ENCODE measurements around the gene MUC22. TPM values are rescaled to one million over a fixed set of nuclear protein-coding genes. Genes with fewer than 3 reads are reported as not detected.
"Not testable (repeated sequence)": the region's sequence is repeated elsewhere in the genome, so short reads cannot be mapped to it uniquely, and the experiment has no call there.

The MUC22 gene
- polyA plus RNA-seq, 1 donor: not detected

- no peak for DNase-seq
These were observed 11.5 kb upstream of the MUC22 start for GRCh38 chr6:30998785-30999184.

DNA sequence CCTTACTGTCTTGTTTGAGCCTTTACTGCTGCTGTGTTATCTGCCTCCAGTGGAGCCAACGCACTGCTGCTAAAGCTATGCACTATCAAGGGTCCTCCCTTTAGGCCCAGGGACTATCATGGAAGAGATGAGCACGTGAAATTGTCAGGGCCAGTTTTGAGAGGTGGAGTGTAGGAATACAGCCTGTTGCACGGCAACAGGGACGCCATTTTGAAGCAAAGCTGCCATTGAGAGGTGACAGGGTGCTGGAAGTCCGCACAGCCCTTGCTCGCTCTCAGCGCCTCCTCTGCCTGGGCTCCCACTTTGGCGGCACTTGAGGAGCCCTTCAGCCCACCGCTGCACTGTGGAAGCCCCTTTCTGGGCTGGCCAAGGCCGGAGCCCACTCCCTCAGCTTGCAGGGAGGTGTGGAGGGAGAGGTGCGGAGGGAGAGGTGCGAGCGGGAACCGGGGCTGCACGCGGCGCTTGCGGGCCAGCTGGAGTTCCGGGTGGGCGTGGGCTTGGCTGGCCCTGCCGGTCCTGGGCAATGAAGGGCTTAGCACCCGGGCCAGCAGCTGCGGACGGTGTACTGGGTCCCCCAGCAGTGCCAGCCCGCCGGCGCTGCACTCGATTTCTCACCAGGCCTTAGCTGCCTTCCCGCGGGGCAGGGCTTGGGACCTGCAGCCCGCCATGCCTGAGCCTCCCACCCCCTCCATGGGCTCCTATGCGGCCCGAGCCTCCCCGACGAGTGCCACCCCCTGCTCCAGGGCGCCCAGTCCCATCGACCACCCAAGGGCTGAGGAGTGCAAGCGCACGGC is 10.0 kb upstream of the MUC22 start:
- DNase-seq: not testable (repeated sequence)

- no peak for DNase-seq
These were observed 8.9 kb upstream of the MUC22 start for GRCh38 chr6:31001281-31001888.

GRCh38 chr6:31002471-31002870 is 7.8 kb upstream of the MUC22 start:
- DNase-seq: no peak

- DNase-seq: no peak
These were observed 5.5 kb upstream of the MUC22 start for GRCh38 chr6:31004794-31005193.

GRCh38 chr6:31005249-31006020 is 4.8 kb upstream of the MUC22 start:
- no peak for DNase-seq

GRCh38 chr6:31007694-31008093 is 2.6 kb upstream of the MUC22 start:
- peak; percentile 16 for DNase-seq

DNA sequence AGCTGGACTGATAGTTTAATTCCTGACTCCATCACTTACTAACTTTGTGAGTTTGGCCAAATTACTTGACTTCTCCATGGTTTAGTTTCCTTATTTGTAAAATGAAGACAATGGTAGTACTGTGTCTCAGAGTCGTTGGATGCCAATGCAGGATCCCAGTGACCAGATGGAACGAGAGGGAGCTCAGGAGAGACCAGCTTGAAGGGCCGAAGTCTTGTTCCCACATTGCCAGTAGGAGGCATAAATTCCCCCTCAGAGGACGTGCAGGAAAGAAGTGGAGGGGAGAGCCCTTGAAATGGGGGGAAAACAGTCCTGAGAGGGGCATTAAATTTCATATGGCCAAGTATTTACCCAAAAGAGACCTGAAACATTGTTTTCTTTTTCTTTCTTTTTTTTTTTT is 2.1 kb upstream of the MUC22 start:
- no peak for DNase-seq

- DNase-seq: no peak
These were observed 543 bp upstream of the MUC22 start for GRCh38 chr6:31009731-31010130.

GRCh38 chr6:31011153-31011552 is 879 bp downstream of the MUC22 start:
- DNase-seq: no peak

DNA sequence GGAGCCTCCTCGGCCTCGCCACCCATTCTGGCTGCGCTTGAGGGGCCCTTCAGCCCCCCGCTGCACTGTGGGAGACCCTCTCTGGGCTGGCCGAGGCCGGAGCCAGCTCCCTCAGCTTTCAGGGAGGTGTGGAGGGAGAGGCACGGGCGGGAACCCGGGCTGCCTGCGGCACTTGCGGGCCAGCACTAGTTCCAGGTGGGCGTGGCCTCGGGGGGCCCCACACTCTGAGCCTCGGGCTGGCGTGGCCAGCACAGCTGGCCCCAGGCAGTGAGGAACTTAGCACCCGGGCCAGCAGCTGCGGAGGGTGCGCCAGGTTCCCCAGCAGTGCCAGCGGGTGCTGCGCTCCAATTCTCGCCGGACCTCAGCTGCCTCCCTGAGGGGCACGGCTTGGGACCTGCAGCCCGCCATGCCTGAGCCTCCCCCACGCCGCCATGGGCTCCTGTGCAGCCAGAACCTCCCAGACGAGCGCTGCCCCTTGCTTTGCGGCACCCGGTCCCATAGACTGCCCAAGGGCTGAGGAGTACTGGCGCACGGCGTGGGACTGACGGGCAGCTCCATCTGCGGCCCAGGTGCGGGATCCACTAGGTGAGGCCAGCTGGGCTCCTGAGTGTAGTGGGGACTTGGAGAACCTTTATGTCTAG is 6.5 kb downstream of the MUC22 start:
- DNase-seq: no peak

DNA sequence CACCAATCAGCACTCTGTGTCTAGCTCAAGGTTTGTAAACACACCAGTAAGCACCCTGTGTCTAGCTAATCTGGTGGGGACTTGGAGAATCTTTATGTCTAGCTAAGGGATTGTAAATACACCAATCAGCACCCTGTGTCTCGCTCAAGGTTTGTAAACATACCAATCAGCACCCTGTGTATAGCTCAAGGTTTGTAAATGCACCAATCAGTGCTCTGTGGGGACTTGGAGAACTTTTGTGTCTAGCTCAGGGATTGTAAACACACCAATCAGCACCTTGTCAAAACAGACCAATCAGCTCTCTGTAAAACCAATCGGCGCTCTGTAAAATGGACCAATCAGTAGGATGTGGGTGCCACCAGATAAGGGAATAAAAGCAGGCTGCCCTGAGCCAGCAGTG is 7.2 kb downstream of the MUC22 start:
- not testable (repeated sequence) for DNase-seq

GRCh38 chr6:31020057-31020456 is 9.8 kb downstream of the MUC22 start:
- DNase-seq: no peak

GRCh38 chr6:31020631-31021255 is 10.5 kb downstream of the MUC22 start:
- not testable (repeated sequence) for DNase-seq

- not testable (repeated sequence) for DNase-seq
These were observed 11.6 kb downstream of the MUC22 start for GRCh38 chr6:31021705-31022531.

- no peak for DNase-seq
These were observed 15.3 kb downstream of the MUC22 start for GRCh38 chr6:31025595-31025994.

DNA sequence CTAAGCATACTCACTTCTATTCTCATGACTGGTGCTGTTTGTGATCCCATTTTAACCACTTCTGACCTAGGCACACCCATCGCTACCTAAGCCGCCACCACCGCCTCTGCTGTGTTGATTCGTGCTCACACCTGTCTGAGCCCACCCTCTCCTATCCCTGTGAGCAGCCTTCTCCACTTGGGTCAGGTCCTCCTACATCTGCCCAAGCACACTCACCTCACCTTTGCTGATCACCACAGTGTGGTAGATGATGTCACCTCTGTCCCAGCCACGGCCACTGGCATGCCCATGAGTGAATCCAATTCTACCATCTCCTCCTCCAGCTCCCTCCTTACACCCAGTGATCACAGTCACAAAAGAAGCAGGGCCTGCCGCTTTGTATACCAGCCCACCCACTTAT is 20.8 kb downstream of the MUC22 start:
- no peak for DNase-seq

- no peak for DNase-seq
These were observed 22.8 kb downstream of the MUC22 start for GRCh38 chr6:31033075-31033474.

DNA sequence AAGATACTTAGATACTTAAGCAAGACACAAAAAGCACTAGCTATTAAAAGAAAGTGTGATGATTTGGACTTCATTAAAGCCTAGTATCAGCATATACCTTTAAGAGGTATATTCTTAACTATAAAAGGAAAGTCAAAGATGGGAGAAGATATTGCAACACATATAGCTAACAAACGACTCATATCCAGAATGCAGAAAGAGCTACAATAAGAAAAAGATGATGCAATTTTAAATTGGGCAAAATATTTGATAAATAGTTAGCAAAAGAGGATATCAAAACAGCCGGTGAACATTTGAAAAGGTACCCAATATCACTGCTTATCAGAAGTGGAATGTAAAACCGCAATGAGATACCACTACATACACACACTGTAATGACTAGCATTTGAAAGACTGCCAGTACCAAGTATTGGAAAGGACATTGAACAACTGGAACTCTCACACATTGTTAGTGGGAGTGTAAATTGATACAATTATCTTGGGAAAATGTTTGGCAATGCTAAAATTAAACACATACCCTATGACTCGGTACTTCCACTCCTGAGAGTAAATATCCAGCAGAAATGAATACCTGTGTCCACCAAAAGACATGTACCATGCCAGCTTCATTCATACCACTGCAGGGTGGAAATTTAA is 25.7 kb downstream of the MUC22 start:
- DNase-seq: no peak

GRCh38 chr6:31037169-31037568 is 26.9 kb downstream of the MUC22 start:
- no peak for DNase-seq

- no peak for DNase-seq
These were observed 27.4 kb downstream of the MUC22 start for GRCh38 chr6:31037682-31038081.

Measured in hindlimb muscle (tissue), 1 donor.